H9 (cell line): ENCODE results near the gene XXYLT1. TPM values are rescaled to one million over a fixed set of nuclear protein-coding genes. Genes with fewer than 3 reads are reported as not detected.

ENCODE experiments used
- DNase-seq: peaks from one replicate; pipeline ENCODE4 v3.0.0-alpha.2; 2017
- H2AFZ ChIP-seq: one replicate; pipeline ENCODE4 v1.6.1; 2013; ENCODE audit warnings: mild to moderate bottlenecking, low read length, control low read depth, moderate library complexity
- H2AK5ac ChIP-seq: 2 replicates; pipeline ENCODE4 v1.6.1; 2013; ENCODE audit warnings: low read length, control low read depth, mixed read lengths; ENCODE audit not compliant: insufficient read length
- H2BK120ac ChIP-seq: one replicate; pipeline ENCODE4 v1.6.1; 2013; ENCODE audit warnings: low read depth, mild to moderate bottlenecking, low read length, control low read depth, inconsistent platforms; ENCODE audit not compliant: poor library complexity, severe bottlenecking
- H2BK12ac ChIP-seq: 2 replicates; pipeline ENCODE4 v1.6.1; 2013; ENCODE audit warnings: low read length, control low read depth, mixed read lengths, low read depth; ENCODE audit not compliant: insufficient read length
- H2BK15ac ChIP-seq: 2 replicates; pipeline ENCODE4 v1.6.1; 2013; ENCODE audit warnings: low read depth, low read length, control low read depth
- H2BK20ac ChIP-seq: one replicate; pipeline ENCODE4 v1.6.1; 2013; ENCODE audit warnings: low read depth, mild to moderate bottlenecking, low read length, control low read depth, inconsistent platforms; ENCODE audit not compliant: poor library complexity, severe bottlenecking
- H2BK5ac ChIP-seq: 2 replicates; pipeline ENCODE4 v1.6.1; 2013; ENCODE audit warnings: low read length, control low read depth, mixed read lengths; ENCODE audit not compliant: insufficient read length
- H3K14ac ChIP-seq: 2 replicates; pipeline ENCODE4 v1.6.1; 2013; ENCODE audit warnings: low read length, control low read depth; ENCODE audit not compliant: insufficient read depth
- H3K18ac ChIP-seq: 2 replicates; pipeline ENCODE4 v1.6.1; 2013; ENCODE audit warnings: low read depth, mild to moderate bottlenecking, mixed read lengths, low read length, control low read depth; ENCODE audit not compliant: insufficient read length
- H3K23ac ChIP-seq: 2 replicates; pipeline ENCODE4 v1.6.1; 2013; ENCODE audit warnings: low read length, control low read depth, mixed read lengths, low read depth; ENCODE audit not compliant: insufficient read length
- H3K23me2 ChIP-seq: 2 replicates; pipeline ENCODE4 v1.6.1; 2013; ENCODE audit warnings: low read depth, mild to moderate bottlenecking, mixed read lengths, low read length, control low read depth; ENCODE audit not compliant: insufficient read length, poor library complexity, severe bottlenecking
- H3K27ac ChIP-seq: 2 replicates; pipeline ENCODE4 v1.5.1; 2013; ENCODE audit warnings: low read length, control low read depth, mixed read lengths, low read depth; ENCODE audit not compliant: insufficient read length
- H3K27me3 ChIP-seq: 2 replicates; pipeline ENCODE4 v1.6.1; 2013; ENCODE audit warnings: low read length, control low read depth, inconsistent platforms; ENCODE audit not compliant: insufficient read depth
- H3K4ac ChIP-seq: 2 replicates; pipeline ENCODE4 v1.6.1; 2013; ENCODE audit warnings: low read depth, mild to moderate bottlenecking, control low read depth, inconsistent platforms, low read length, moderate library complexity
- H3K4me1 ChIP-seq: 2 replicates; pipeline ENCODE4 v1.6.1; 2013; ENCODE audit warnings: low read length, control low read depth, inconsistent platforms; ENCODE audit not compliant: insufficient read depth
- H3K4me2 ChIP-seq: 2 replicates; pipeline ENCODE4 v1.6.1; 2013; ENCODE audit warnings: low read length, control low read depth, mixed read lengths; ENCODE audit not compliant: insufficient read length, insufficient read depth
- H3K56ac ChIP-seq: 2 replicates; pipeline ENCODE4 v1.6.1; 2013; ENCODE audit warnings: low read depth, mild to moderate bottlenecking, mixed read lengths, low read length, control low read depth; ENCODE audit not compliant: insufficient read length
- H3K79me1 ChIP-seq: 2 replicates; pipeline ENCODE4 v1.6.1; 2013; ENCODE audit warnings: low read depth, mild to moderate bottlenecking, moderate library complexity, low read length, control low read depth, inconsistent platforms; ENCODE audit not compliant: insufficient read depth, poor library complexity, severe bottlenecking
- H3K79me2 ChIP-seq: 2 replicates; pipeline ENCODE4 v1.6.1; 2013; ENCODE audit warnings: low read length, control low read depth, inconsistent platforms; ENCODE audit not compliant: insufficient read depth
- H3K9ac ChIP-seq: 2 replicates; pipeline ENCODE4 v1.6.1; 2013; ENCODE audit warnings: low read length, control low read depth, mixed read lengths; ENCODE audit not compliant: insufficient read length; ENCODE audit errors: extremely low read depth
- H3K9me3 ChIP-seq: one replicate; pipeline ENCODE4 v1.6.1; 2013; ENCODE audit warnings: low read depth, low read length, inconsistent platforms; ENCODE audit not compliant: control insufficient read depth
- H3T11ph ChIP-seq: one replicate; pipeline ENCODE4 v1.6.1; 2013; ENCODE audit warnings: mild to moderate bottlenecking, low read length, control low read depth, inconsistent platforms
- H4K20me1 ChIP-seq: one replicate; pipeline ENCODE4 v1.6.1; 2013; ENCODE audit not compliant: control insufficient read depth, insufficient read length, insufficient read depth
- H4K5ac ChIP-seq: 2 replicates; pipeline ENCODE4 v1.6.1; 2013; ENCODE audit warnings: low read depth, mild to moderate bottlenecking, mixed read lengths, low read length, control low read depth; ENCODE audit not compliant: insufficient read length
- H4K8ac ChIP-seq: replicated peaks from 2 replicates; pipeline ENCODE4 v1.6.1; 2013; ENCODE audit warnings: low read length, control low read depth, mixed read lengths, low read depth; ENCODE audit not compliant: insufficient read length
- H4K91ac ChIP-seq: 2 replicates; pipeline ENCODE4 v1.6.1; 2013; ENCODE audit warnings: low read depth, mild to moderate bottlenecking, moderate library complexity, mixed read lengths, low read length, control low read depth; ENCODE audit not compliant: insufficient read length
- H3K27ac Mint-ChIP-seq, 3 experiments: 2 replicates in 2 of 3; 3 replicates in 1 of 3; pipeline ENCODE4 v1.8.0; 2020 to 2021; ENCODE audit warnings: mixed read lengths in 3 of 3, mild to moderate bottlenecking in 1 of 3, moderate library complexity in 1 of 3
- H3K27me3 Mint-ChIP-seq: 2 replicates; pipeline ENCODE4 v1.8.0; 2021; ENCODE audit warnings: low read depth, mild to moderate bottlenecking, moderate library complexity, mixed read lengths
- H3K36me3 Mint-ChIP-seq, 3 experiments: 2 replicates in 2 of 3; 3 replicates in 1 of 3; pipeline ENCODE4 v1.8.0; 2020 to 2021; ENCODE audit warnings: low read depth in 3 of 3, mixed read lengths in 3 of 3; ENCODE audit not compliant: insufficient read depth in 1 of 3
- H3K4me1 Mint-ChIP-seq, 2 experiments: 2 replicates each; pipeline ENCODE4 v1.8.0; 2020; ENCODE audit warnings: mixed read lengths in 2 of 2
- H3K4me3 Mint-ChIP-seq, 2 experiments: 2 replicates in 1 of 2; 3 replicates in 1 of 2; pipeline ENCODE4 v1.8.0; 2020 to 2021; ENCODE audit warnings: mild to moderate bottlenecking in 2 of 2, mixed read lengths in 2 of 2, moderate library complexity in 1 of 2
- H3K9me3 Mint-ChIP-seq, 2 experiments: 2 replicates in 1 of 2; 3 replicates in 1 of 2; pipeline ENCODE4 v1.8.0; 2020; ENCODE audit warnings: mild to moderate bottlenecking in 2 of 2, mixed read lengths in 2 of 2, moderate library complexity in 1 of 2
- CTCF ChIP-seq: fragments of 200-600 bp; sonication (generic); conservative IDR thresholded peaks from 3 replicates; pipeline ENCODE4 v1.8.0; 2021; ENCODE audit warnings: antibody characterized with exemption, mild to moderate bottlenecking
- WGBS: extraction: QIAGEN DNeasy Blood & Tissue Kit; methylation state at CpG from one replicate; pipeline ENCODE4 v1.1.7; 2013; ENCODE audit warnings: missing lambda C conversion rate, low lambda C conversion rate, mixed read lengths; ENCODE audit not compliant: insufficient read length; ENCODE audit errors: extremely low coverage; 5-methylcytosine and 5-hydroxymethylcytosine counted together
- total RNA-seq: library from RNA; stranded (reverse); gene quantifications from 2 replicates; pipeline ENCODE4 v1.2.1, GENCODE V29; 2021

Gene XXYLT1
- total RNA-seq, 1 experiment from 2014 or later, result 22.7 TPM

DNA sequence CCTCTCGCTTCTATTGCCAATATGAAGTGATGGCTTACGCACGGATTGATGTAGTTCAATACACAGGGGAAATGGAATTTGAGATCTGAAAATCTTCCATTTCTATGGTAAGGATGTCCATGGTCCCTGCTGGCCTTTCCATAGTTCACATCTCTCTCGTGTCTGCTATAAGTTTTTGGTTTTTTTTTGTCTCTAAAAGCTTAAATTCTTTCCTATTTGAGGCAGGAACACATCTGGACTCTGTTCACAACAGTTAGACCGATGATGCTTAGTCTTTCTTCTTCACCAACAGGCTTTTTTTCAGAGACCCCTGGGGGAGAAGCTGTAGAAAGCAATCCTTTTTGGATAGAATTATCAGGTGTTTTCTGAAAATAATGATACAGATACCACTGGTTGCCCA, 108.1 kb downstream of the XXYLT1 start:
- no peaks in the 10 kb centered on the region for H3K27me3 Mint-ChIP-seq
- no peak overlapping the region for H2BK120ac ChIP-seq
- no peak overlapping the region for H4K5ac ChIP-seq
- H3K4me2 ChIP-seq, result no peak overlapping the region
- no peaks in the 10 kb centered on the region for H3K4me1 ChIP-seq
- TF ChIP-seq CTCF, result no peak
- no peaks in the 10 kb centered on the region; a peak in 1 of 7 replicates for H3K36me3 Mint-ChIP-seq
- no peaks in the 10 kb centered on the region for H3K27me3 ChIP-seq
- no peak overlapping the region for H3K18ac ChIP-seq
- no peak overlapping the region for H2BK5ac ChIP-seq
- no peaks in the 10 kb centered on the region for H3K79me2 ChIP-seq
- H3K9me3 Mint-ChIP-seq, result no peaks in the 10 kb centered on the region
- H3K79me1 ChIP-seq, result no peaks in the 10 kb centered on the region
- no peak overlapping the region for H2AK5ac ChIP-seq
- no peak overlapping the region for H2BK12ac ChIP-seq
- H3K27ac ChIP-seq, result no peak overlapping the region
- no peak overlapping the region for H3K9ac ChIP-seq
- no peak overlapping the region for H4K91ac ChIP-seq
- no CpG with 5 or more reads among the region's 5 CpGs for WGBS
- no peak overlapping the region for H3K23ac ChIP-seq
- H3K27ac Mint-ChIP-seq, result no peak overlapping the region
- H3K56ac ChIP-seq, result no peak overlapping the region
- H3K14ac ChIP-seq, result no peak overlapping the region
- H3K4ac ChIP-seq, result no peak overlapping the region
- no peaks in the 10 kb centered on the region for H3K9me3 ChIP-seq
- no peak for DNase-seq
- no peaks in the 10 kb centered on the region for H3K23me2 ChIP-seq
- H3T11ph ChIP-seq, result no peak overlapping the region
- no peak overlapping the region for H3K4me3 Mint-ChIP-seq
- no peak overlapping the region for H4K8ac ChIP-seq
- no peak overlapping the region for H2AFZ ChIP-seq
- H2BK20ac ChIP-seq, result no peak overlapping the region
- peaks cover 8 to 11% of the 10 kb centered on the region in 2 experiments for H3K4me1 Mint-ChIP-seq
- no peak overlapping the region for H2BK15ac ChIP-seq
- peaks cover 2% of the 10 kb centered on the region for H4K20me1 ChIP-seq
